Choroid plexus epithelial cell (primary cell): ENCODE results near the gene DNAJB11.
A peak's percentile ranks its signal among the peaks of the same experiment; 100 is the strongest.

Experiments used
- DNase-seq: peaks from one replicate; pipeline ENCODE4 v3.0.0-alpha.2; 2010; ENCODE audit warnings: low read depth
- H3K4me3 ChIP-seq: 2 replicates; pipeline ENCODE4 v1.5.1; 2011; ENCODE audit warnings: low read depth, mild to moderate bottlenecking, control low read depth, low read length, moderate library complexity
- CTCF ChIP-seq: conservative IDR thresholded peaks from 2 replicates; pipeline ENCODE4 v1.5.1; 2011; ENCODE audit warnings: low read depth, mild to moderate bottlenecking, control low read depth, inconsistent platforms, low read length, moderate library complexity

The DNAJB11 gene

GRCh38 chr3:186614266-186614596 is 43.7 kb downstream of the DNAJB11 start:
- H3K4me3 ChIP-seq, result no peak overlapping the region
- no peak for TF ChIP-seq CTCF
- DNase-seq, result no peak

- DNase-seq, result peak; percentile 81
- no peak overlapping the region for H3K4me3 ChIP-seq
- TF ChIP-seq CTCF, result peak; percentile 98
Observed at GRCh38 chr3:186614597-186615483, 44.3 kb downstream of the DNAJB11 start.

- no peak for DNase-seq
- no peak for TF ChIP-seq CTCF
- no peak overlapping the region for H3K4me3 ChIP-seq
Observed at GRCh38 chr3:186616299-186616617, 45.7 kb downstream of the DNAJB11 start.

GRCh38 chr3:186617036-186617946 is 46.8 kb downstream of the DNAJB11 start:
- DNase-seq, result peak; percentile 97
- peak overlapping the region; percentile 21 for H3K4me3 ChIP-seq
- peak; percentile 92 for TF ChIP-seq CTCF

GRCh38 chr3:186618318-186618938 is 47.9 kb downstream of the DNAJB11 start:
- no peak for DNase-seq
- no peak overlapping the region for H3K4me3 ChIP-seq
- no peak for TF ChIP-seq CTCF

GRCh38 chr3:186619787-186620212 is 49.3 kb downstream of the DNAJB11 start:
- no peak for TF ChIP-seq CTCF
- H3K4me3 ChIP-seq, result no peak overlapping the region
- DNase-seq, result no peak
